NCI-H526 treated with DMSO at 0.1 percent for 48 hours (cell line): ENCODE data around the gene KLF6.

Source experiments
- DNase-seq: peaks from one replicate; lab custom pipeline; 2025; lab: John Stamatoyannopoulos, UW

KLF6 gene

DNA sequence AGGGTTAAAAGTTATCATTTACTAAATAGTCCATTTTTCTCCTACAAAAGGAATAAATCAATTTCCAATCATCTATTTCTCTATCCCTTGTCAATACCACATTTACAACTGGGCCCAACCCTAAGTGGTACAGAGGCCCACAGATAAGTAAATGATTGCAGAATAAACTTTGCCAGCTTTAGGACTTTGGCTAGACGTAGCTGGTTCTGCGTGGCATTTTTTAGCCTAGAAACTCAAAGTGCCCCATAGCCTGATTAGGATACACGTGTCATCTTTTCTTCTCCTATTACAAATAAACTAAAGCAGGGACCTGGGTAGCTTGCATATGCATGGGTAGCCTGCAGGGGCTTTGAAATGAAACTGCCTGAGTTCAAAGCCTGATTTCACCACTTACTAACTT lies 56.4 kb downstream of the KLF6 start:
- DNase-seq = no peak

DNA sequence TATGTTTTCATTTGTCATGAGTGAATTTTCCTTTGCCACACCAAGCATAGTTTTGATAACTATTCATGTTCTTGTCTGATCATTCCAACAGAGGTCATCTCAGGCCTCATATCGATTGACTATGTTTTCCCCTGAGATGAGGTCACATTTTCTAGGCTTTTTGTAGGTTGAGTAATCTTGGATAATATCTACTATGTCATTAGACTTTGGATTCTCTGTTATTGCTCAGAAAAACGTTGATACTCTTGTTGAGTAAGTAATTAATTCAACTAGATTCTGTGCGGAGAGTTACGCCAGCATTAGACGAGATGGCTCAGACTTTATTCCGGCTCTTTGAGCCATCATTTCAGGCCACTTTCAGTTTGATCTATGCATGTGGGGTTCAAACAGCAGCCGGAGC lies 57.7 kb downstream of the KLF6 start:
- DNase-seq = no peak
